RWPE1 (cell line): ENCODE data around the gene FMNL1.

Experiments
- CTCF ChIA-PET: fragments of 350-600 bp; sonication (Branson Sonifier 250); formaldehyde crosslinking; extraction: SDS; loops from one replicate; lab custom pipeline; 2021; lab: Yijun Ruan, JAX
- POLR2A ChIA-PET: fragments of 400-600 bp; formaldehyde crosslinking; extraction: SDS; loops from one replicate; lab custom pipeline; 2020; ENCODE audit warnings: antibody characterized with exemption; ENCODE audit not compliant: low non-redundant PET; lab: Yijun Ruan, JAX
- DNase-seq: peaks from one replicate; pipeline ENCODE4 v3.0.0; 2012; ENCODE audit warnings: low spot score
- H3K27ac ChIP-seq: fragments of 450-650 bp; 2 replicates; pipeline ENCODE4 v1.5.1; 2017
- CTCF ChIP-seq: fragments of 450-650 bp; conservative IDR thresholded peaks from 2 replicates; pipeline ENCODE4 v1.5.1; 2017; ENCODE audit warnings: low read depth, mild to moderate bottlenecking

FMNL1 gene

DNA sequence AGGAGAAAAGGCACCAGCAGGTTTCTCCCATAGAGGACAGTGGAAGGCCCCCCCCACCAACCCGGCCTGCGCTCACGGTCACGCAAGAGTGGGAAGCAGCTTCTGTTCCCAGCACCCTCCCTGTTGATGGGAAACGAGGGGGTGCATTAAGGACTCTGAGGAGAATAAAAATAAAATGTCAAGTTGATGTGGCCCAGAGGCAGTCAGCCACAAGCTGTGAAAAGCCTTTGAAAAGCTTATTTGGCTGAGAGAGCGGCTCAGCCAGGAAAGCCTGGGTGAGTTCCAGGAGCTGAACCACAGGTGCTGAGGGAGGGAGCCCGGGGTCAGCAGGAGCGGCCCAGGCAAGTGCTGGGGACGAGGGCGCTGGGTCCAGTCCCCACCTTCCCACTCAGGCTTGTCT is 67.1 kb downstream of the FMNL1 start:
- DNase-seq = no peak
- POLR2A ChIA-PET = interaction anchor here (0.6 kb wide), 1 partner anchor 70 kb away, joined by 4 read pairs; no protein-coding TSS in a partner anchor

GRCh38 chr17:45289301-45290268 is 67.9 kb downstream of the FMNL1 start:
- CTCF ChIA-PET = interaction anchor here (1.0 kb wide), 1 partner anchor 12 kb away, joined by 3 read pairs; no protein-coding TSS in a partner anchor
- POLR2A ChIA-PET = interaction anchor here (0.6 kb wide), 1 partner anchor 69 kb away, joined by 4 read pairs; no protein-coding TSS in a partner anchor
- TF ChIP-seq CTCF = no peak
- H3K27ac ChIP-seq = peak overlapping the region; percentile 87
- no peak for DNase-seq

More for the DNA sequence above, 67.1 kb downstream of the FMNL1 start:
- peak overlapping the region; percentile 87 for H3K27ac ChIP-seq
- TF ChIP-seq CTCF = no peak
- CTCF ChIA-PET = interaction anchor here (0.5 to 1.1 kb wide), 3 partner anchors 11 to 156 kb away, joined by 3 read pairs; no protein-coding TSS in a partner anchor

DNA sequence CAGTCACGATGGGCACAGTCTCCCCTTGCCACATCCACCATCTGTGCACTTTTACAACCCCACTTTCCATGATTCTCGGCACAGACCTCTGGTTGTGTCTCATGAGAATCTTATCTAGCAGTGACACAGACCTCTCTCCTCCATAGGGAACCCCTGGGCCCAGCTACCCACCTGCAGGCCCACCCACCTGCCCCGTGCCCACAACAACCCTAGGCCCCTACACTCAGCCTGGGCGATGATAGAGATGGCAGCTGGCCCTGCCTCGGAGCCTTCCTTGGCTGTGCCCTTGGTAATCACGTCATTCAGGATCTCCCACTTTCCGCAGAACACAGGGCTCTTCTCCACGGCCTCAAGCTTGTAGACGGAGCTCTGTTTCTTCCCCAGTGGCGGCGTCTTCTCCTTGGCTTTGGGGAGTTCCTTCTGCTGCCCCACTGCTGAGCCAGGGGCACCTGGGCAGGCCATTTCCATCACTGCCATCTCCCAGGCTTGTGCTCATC is 68.6 kb downstream of the FMNL1 start:
- TF ChIP-seq CTCF = no peak
- POLR2A ChIA-PET = no interaction called here
- peak overlapping the region; percentile 87 for H3K27ac ChIP-seq
- DNase-seq = no peak
- CTCF ChIA-PET = no interaction called here

DNA sequence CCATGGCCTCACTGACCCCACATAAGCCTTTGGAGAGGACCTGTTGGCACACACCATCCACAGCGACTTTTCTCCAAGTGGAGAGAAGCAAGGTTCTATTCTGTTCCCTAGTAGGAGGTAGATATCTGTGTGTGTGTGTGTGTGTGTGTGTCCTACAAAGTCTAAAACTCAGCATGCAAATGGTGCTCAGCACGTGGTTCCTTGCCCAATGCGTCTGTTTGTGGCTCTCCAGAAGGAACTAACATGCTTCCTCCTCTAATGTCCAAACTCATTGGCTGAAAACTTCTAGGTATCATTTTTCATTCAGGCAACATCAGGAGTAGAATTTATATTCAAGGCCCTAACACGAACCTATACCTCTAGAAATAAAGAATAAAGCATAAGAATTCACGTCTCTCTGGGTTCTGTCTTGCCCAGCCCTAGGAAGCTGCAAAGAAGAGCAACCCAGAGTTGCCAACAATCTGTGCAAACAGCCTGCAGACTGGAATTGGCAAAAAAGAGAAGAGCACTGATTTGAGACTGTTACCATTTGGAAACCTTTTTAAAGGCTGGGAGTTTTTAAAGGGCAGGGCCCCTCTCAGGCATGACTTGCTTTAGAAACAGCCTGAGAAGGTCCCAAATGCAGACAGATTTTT is 69.6 kb downstream of the FMNL1 start:
- no peak for DNase-seq
- ChIA-PET POLR2A (no interaction called here), CTCF (no interaction called here)
- peak overlapping the region; percentile 93 for H3K27ac ChIP-seq
- no peak for TF ChIP-seq CTCF

GRCh38 chr17:45292696-45293412 is 71.2 kb downstream of the FMNL1 start:
- H3K27ac ChIP-seq = peak overlapping the region; percentile 93
- DNase-seq = no peak
- TF ChIP-seq CTCF = no peak
- ChIA-PET CTCF (interaction anchor here (0.6 to 2.3 kb wide), 4 partner anchors 15 to 94 kb away, joined by 3 to 10 read pairs (median 5); no protein-coding TSS in a partner anchor), POLR2A (no interaction called here)
